Spleen (tissue), 11 donors: ENCODE measurements around the gene DNTT. TPM values are rescaled to one million over a fixed set of nuclear protein-coding genes. Genes with fewer than 3 reads are reported as not detected.
A peak's percentile ranks its signal among the peaks of the same experiment; 100 is the strongest.

Experiments
- DNase-seq: peaks from one replicate; pipeline ENCODE4 v3.0.0-alpha.2; 2020
- H3K27ac ChIP-seq, 8 donors: fragments of 200-600 bp; sonication (generic) in 7 of 8; 1 replicate in 4 of 8; 2 replicates in 4 of 8; pipeline versions ENCODE4 v1.5.0 to v1.8.0; 2016 to 2021; ENCODE audit warnings: inconsistent platforms in 4 of 8, mild to moderate bottlenecking in 4 of 8, moderate library complexity in 1 of 8
- H3K27me3 ChIP-seq, 7 donors: fragments of 200-600 bp; sonication (generic) in 6 of 7; replicated peaks in 1 of 7; 1 replicate in 4 of 7; 2 replicates in 3 of 7; pipeline versions ENCODE4 v1.5.0 to v1.8.0; 2016 to 2021; ENCODE audit warnings: inconsistent platforms in 3 of 7, mild to moderate bottlenecking in 1 of 7
- H3K36me3 ChIP-seq, 6 donors: fragments of 200-600 bp; sonication (generic) in 5 of 6; 1 replicate in 4 of 6; 2 replicates in 2 of 6; pipeline versions ENCODE4 v1.5.0 to v1.8.0; 2016 to 2021; ENCODE audit warnings: inconsistent platforms in 2 of 6
- H3K4me1 ChIP-seq, 6 donors: fragments of 200-600 bp; sonication (generic) in 5 of 6; 1 replicate in 3 of 6; 2 replicates in 3 of 6; pipeline versions ENCODE4 v1.5.0 to v1.8.0; 2016 to 2021; ENCODE audit warnings: inconsistent platforms in 3 of 6
- H3K4me3 ChIP-seq, 8 donors: fragments of 200-600 bp; sonication (generic) in 7 of 8; 1 replicate in 4 of 8; 2 replicates in 4 of 8; pipeline versions ENCODE4 v1.5.0 to v1.8.0; 2016 to 2021; ENCODE audit warnings: inconsistent platforms in 4 of 8, mild to moderate bottlenecking in 4 of 8, moderate library complexity in 2 of 8
- H3K9me3 ChIP-seq, 8 donors: fragments of 200-600 bp; sonication (generic) in 7 of 8; 1 replicate in 4 of 8; 2 replicates in 4 of 8; pipeline versions ENCODE4 v1.5.0 to v1.8.0; 2016 to 2021; ENCODE audit warnings: inconsistent platforms in 4 of 8
- POLR2A ChIP-seq, 3 donors: fragments of 450-650 bp; IDR thresholded peaks; one replicate each; pipeline ENCODE4 v1.5.1; 2017; ENCODE audit warnings: antibody characterized with exemption in 3 of 3, mild to moderate bottlenecking in 1 of 3
- POLR2AphosphoS5 ChIP-seq, 3 donors: sonication (generic); formaldehyde crosslinking; IDR thresholded peaks; one replicate each; pipeline ENCODE4 v1.5.1; 2017; ENCODE audit warnings: antibody characterized with exemption in 3 of 3
- WGBS, 5 donors: extraction: QIAGEN DNeasy Blood & Tissue Kit in 3 of 5; methylation state at CpG; one replicate each; pipeline versions ENCODE4 v1.1.5 to v1.1.7; 2013 to 2018; 5-methylcytosine and 5-hydroxymethylcytosine counted together
- intact Hi-C: fragments of 100-400 bp; cut with DNase I; formaldehyde crosslinking; loops from one replicate; pipeline ENCODE4 v1.15.0; 2023; ENCODE audit warnings: low total_unique reads
- polyA plus RNA-seq, 3 donors: library from polyadenylated mRNA; stranded (reverse); fragments of 200-250 nt; gene quantifications; one replicate each; pipeline ENCODE4 v1.2.1, GENCODE V29; 2013
- total RNA-seq, 7 donors: library from RNA; depleted of rRNA in 3 of 7; stranded (reverse); fragments of >200 nt in 3 of 7; fragmentation: NEBNext Ultra II Directional in 4 of 7; extraction: Animal tissue kit (Norgen Biotek cat#: 25700) in 4 of 7; gene quantifications; one replicate each; pipeline versions ENCODE4 v1.1.0 to v1.2.1, GENCODE V29; 2016 to 2021
- TF ChIP-seq, protein P1 (sequence below), 11 experiments: fragments of 200-600 bp in 7 of 11; fragments of 450-650 bp in 4 of 11; sonication (generic) in 4 of 11; IDR thresholded peaks in 8 of 11; conservative IDR thresholded peaks in 3 of 11; 1 replicate in 7 of 11; 2 replicates in 4 of 11; pipeline versions ENCODE4 v1.4.0 to v1.8.0; 2016 to 2021; ENCODE audit warnings: antibody characterized with exemption in 11 of 11, inconsistent platforms in 4 of 11, mild to moderate bottlenecking in 1 of 11
- donor health status: healthy with polysubstance abuse.
- donor health status: DM: no; HTN: no; CAD: no; lungs with moderate emphysema.
- donor health status: DM: no; HTN: no; CAD: no.
- donor health status: Bipolar disorder and iron deficiency.
- donor health status: healthy.
- donor health status: DM: no; HTN: no; CAD: no.
- donor health status: DM: yes; HTN: yes; CAD: no.

The DNTT gene
- total and polyA plus RNA-seq, 10 donors: 0.08 to 0.59 TPM; not detected in 8

DNA sequence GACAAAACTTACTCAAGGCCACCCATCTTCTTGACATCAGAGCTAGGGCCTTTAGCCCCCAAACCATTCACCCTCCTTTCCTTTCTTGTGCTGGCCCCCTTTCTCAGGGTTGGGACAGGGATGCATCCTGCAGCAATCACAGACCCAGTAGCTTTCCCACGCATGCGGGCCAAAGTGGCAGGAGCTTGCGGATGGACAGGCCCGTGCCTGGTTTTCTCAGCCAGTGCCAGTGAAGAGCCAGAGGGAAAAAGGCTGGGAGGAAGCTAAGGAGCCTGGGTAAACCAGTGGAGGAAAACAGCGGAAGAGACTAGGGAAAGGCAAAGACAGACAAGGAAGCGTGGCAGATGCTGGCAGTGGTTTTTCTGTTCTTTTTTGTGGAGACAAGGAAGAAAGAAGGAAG lies 27.8 kb upstream of the DNTT start:
- Histone ChIP-seq H3K36me3 (no peaks in the 10 kb centered on the region), H3K4me3 (no peak overlapping the region), H3K9me3 (no peaks in the 10 kb centered on the region), H3K27me3 (no peaks in the 10 kb centered on the region), H3K27ac (peak overlapping the region in 5 of 8 donors; percentile 31 to 80 (median 33)), H3K4me1 (peaks cover 0 to 55% (median 25%) of the 10 kb centered on the region in 6 donors)
- intact Hi-C loops: no loop called here
- WGBS, 5 donors: 85 to 98% (median 93%) methylated on average over 6 of the region's 6 CpGs
- DNase-seq: no peak
- no peak for TF ChIP-seq POLR2AphosphoS5 (IDR thresholded peaks at IDR 0.05)
- TF ChIP-seq, protein P1, sequence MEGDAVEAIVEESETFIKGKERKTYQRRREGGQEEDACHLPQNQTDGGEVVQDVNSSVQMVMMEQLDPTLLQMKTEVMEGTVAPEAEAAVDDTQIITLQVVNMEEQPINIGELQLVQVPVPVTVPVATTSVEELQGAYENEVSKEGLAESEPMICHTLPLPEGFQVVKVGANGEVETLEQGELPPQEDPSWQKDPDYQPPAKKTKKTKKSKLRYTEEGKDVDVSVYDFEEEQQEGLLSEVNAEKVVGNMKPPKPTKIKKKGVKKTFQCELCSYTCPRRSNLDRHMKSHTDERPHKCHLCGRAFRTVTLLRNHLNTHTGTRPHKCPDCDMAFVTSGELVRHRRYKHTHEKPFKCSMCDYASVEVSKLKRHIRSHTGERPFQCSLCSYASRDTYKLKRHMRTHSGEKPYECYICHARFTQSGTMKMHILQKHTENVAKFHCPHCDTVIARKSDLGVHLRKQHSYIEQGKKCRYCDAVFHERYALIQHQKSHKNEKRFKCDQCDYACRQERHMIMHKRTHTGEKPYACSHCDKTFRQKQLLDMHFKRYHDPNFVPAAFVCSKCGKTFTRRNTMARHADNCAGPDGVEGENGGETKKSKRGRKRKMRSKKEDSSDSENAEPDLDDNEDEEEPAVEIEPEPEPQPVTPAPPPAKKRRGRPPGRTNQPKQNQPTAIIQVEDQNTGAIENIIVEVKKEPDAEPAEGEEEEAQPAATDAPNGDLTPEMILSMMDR (IDR thresholded peaks at IDR 0.05 in 8 of 11, conservative IDR thresholded peaks at IDR 0.05 in 3 of 11): no peak
- TF ChIP-seq POLR2A (IDR thresholded peaks at IDR 0.05): no peak

DNA sequence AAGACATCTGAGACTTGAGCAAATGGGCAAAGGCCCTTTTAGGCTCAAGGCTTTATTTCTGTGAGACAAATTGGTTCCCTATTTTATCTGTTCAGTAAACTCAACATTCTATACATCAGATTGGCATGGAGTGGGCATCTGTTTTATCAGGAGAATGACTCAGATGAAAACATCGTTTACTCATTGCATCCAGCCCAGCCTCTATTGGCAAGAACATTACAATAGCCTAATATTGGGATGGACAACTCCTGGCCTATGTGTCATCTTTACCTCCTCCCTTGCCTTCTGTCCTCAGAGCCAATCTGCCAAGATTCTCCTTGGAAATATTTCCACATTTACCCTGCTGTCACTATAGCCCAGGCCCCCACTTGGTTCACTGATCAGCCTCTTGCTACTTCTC lies 27.4 kb upstream of the DNTT start:
- Histone ChIP-seq H3K9me3 (no peaks in the 10 kb centered on the region), H3K4me1 (peaks cover 0 to 51% (median 22%) of the 10 kb centered on the region in 6 donors), H3K4me3 (no peak overlapping the region), H3K27me3 (no peaks in the 10 kb centered on the region), H3K36me3 (no peaks in the 10 kb centered on the region), H3K27ac (peak overlapping the region in 2 of 8 donors; percentile 31 to 69)
- 75 to 89% (median 87%) methylated on average over 1 of the region's 1 CpG for WGBS, 5 donors
- TF ChIP-seq POLR2A (IDR thresholded peaks at IDR 0.05) (no peak), POLR2AphosphoS5 (IDR thresholded peaks at IDR 0.05) (no peak)
- TF ChIP-seq, protein P1 (IDR thresholded peaks at IDR 0.05 in 8 of 11, conservative IDR thresholded peaks at IDR 0.05 in 3 of 11): no peak
- DNase-seq: no peak
- intact Hi-C loops: no loop called here

DNA sequence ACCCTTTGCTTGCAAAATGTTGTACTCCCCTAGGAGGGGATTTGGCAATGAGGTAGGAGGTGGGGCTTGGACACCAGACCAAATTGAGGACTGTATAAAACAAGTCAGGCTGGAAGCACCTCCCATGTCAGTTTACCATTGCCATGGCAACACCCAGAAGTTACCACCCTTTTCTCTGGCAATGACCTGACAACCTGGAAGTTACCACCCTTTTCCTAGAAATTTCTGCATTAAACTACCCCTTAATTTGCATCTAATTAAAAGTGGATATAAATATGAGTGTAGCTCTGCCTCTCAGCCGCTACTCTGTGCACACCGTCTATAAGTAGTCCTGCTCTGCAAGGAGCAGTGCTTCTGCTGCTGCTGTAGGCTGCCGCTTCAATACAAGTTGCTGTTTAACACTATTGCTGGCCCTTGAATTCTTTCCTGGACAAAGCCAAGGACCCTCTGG lies 25.0 kb upstream of the DNTT start:
- no peak overlapping the region for H3K4me3 ChIP-seq
- WGBS, 5 donors: 76 to 86% (median 82%) methylated on average over 3 of the region's 3 CpGs
- peaks cover 0 to 34% (median 8%) of the 10 kb centered on the region in 6 donors for H3K4me1 ChIP-seq
- DNase-seq: no peak
- H3K9me3 ChIP-seq: no peaks in the 10 kb centered on the region
- intact Hi-C loops: no loop called here
- H3K36me3 ChIP-seq: no peaks in the 10 kb centered on the region
- TF ChIP-seq, protein P1 (IDR thresholded peaks at IDR 0.05 in 8 of 11, conservative IDR thresholded peaks at IDR 0.05 in 3 of 11): no peak
- TF ChIP-seq POLR2A (IDR thresholded peaks at IDR 0.05) (no peak), POLR2AphosphoS5 (IDR thresholded peaks at IDR 0.05) (peak in 1 of 3 donors; percentile 68)
- no peaks in the 10 kb centered on the region for H3K27me3 ChIP-seq
- H3K27ac ChIP-seq: no peak overlapping the region

GRCh38 chr10:96280859-96281258 lies 23.4 kb upstream of the DNTT start:
- 84 to 94% (median 88%) methylated on average over 2 of the region's 2 CpGs for WGBS, 5 donors
- Histone ChIP-seq H3K36me3 (no peaks in the 10 kb centered on the region), H3K9me3 (no peaks in the 10 kb centered on the region), H3K27ac (no peak overlapping the region), H3K4me3 (no peak overlapping the region), H3K4me1 (peaks cover 0 to 30% (median 6%) of the 10 kb centered on the region in 6 donors), H3K27me3 (no peaks in the 10 kb centered on the region)
- intact Hi-C loops: no loop called here
- no peak for DNase-seq
- TF ChIP-seq, protein P1 (IDR thresholded peaks at IDR 0.05 in 8 of 11, conservative IDR thresholded peaks at IDR 0.05 in 3 of 11): no peak
- no peak for TF ChIP-seq POLR2A (IDR thresholded peaks at IDR 0.05)
- TF ChIP-seq POLR2AphosphoS5 (IDR thresholded peaks at IDR 0.05): no peak
